Spleen (tissue), 11 donors: Measurements from ENCODE around the gene RYR2. TPM values are rescaled to one million over a fixed set of nuclear protein-coding genes. Genes with fewer than 3 reads are reported as not detected.

Experiments
- DNase-seq: peaks from one replicate; pipeline ENCODE4 v3.0.0-alpha.2; 2020
- H3K27ac ChIP-seq, 8 donors: fragments of 200-600 bp; sonication (generic) in 7 of 8; 1 replicate in 4 of 8; 2 replicates in 4 of 8; pipeline versions ENCODE4 v1.5.0 to v1.8.0; 2016 to 2021; ENCODE audit warnings: inconsistent platforms in 4 of 8, mild to moderate bottlenecking in 4 of 8, moderate library complexity in 1 of 8
- H3K27me3 ChIP-seq, 7 donors: fragments of 200-600 bp; sonication (generic) in 6 of 7; replicated peaks in 1 of 7; 1 replicate in 4 of 7; 2 replicates in 3 of 7; pipeline versions ENCODE4 v1.5.0 to v1.8.0; 2016 to 2021; ENCODE audit warnings: inconsistent platforms in 3 of 7, mild to moderate bottlenecking in 1 of 7
- H3K36me3 ChIP-seq, 6 donors: fragments of 200-600 bp; sonication (generic) in 5 of 6; 1 replicate in 4 of 6; 2 replicates in 2 of 6; pipeline versions ENCODE4 v1.5.0 to v1.8.0; 2016 to 2021; ENCODE audit warnings: inconsistent platforms in 2 of 6
- H3K4me1 ChIP-seq, 6 donors: fragments of 200-600 bp; sonication (generic) in 5 of 6; 1 replicate in 3 of 6; 2 replicates in 3 of 6; pipeline versions ENCODE4 v1.5.0 to v1.8.0; 2016 to 2021; ENCODE audit warnings: inconsistent platforms in 3 of 6
- H3K4me3 ChIP-seq, 8 donors: fragments of 200-600 bp; sonication (generic) in 7 of 8; 1 replicate in 4 of 8; 2 replicates in 4 of 8; pipeline versions ENCODE4 v1.5.0 to v1.8.0; 2016 to 2021; ENCODE audit warnings: inconsistent platforms in 4 of 8, mild to moderate bottlenecking in 4 of 8, moderate library complexity in 2 of 8
- H3K9me3 ChIP-seq, 8 donors: fragments of 200-600 bp; sonication (generic) in 7 of 8; 1 replicate in 4 of 8; 2 replicates in 4 of 8; pipeline versions ENCODE4 v1.5.0 to v1.8.0; 2016 to 2021; ENCODE audit warnings: inconsistent platforms in 4 of 8
- POLR2A ChIP-seq, 3 donors: fragments of 450-650 bp; IDR thresholded peaks; one replicate each; pipeline ENCODE4 v1.5.1; 2017; ENCODE audit warnings: antibody characterized with exemption in 3 of 3, mild to moderate bottlenecking in 1 of 3
- POLR2AphosphoS5 ChIP-seq, 3 donors: sonication (generic); formaldehyde crosslinking; IDR thresholded peaks; one replicate each; pipeline ENCODE4 v1.5.1; 2017; ENCODE audit warnings: antibody characterized with exemption in 3 of 3
- WGBS, 5 donors: extraction: QIAGEN DNeasy Blood & Tissue Kit in 3 of 5; methylation state at CpG; one replicate each; pipeline versions ENCODE4 v1.1.5 to v1.1.7; 2013 to 2018; 5-methylcytosine and 5-hydroxymethylcytosine counted together
- intact Hi-C: fragments of 100-400 bp; cut with DNase I; formaldehyde crosslinking; loops from one replicate; pipeline ENCODE4 v1.15.0; 2023; ENCODE audit warnings: low total_unique reads
- polyA plus RNA-seq, 3 donors: library from polyadenylated mRNA; stranded (reverse); fragments of 200-250 nt; gene quantifications; one replicate each; pipeline ENCODE4 v1.2.1, GENCODE V29; 2013
- total RNA-seq, 7 donors: library from RNA; depleted of rRNA in 3 of 7; stranded (reverse); fragments of >200 nt in 3 of 7; fragmentation: NEBNext Ultra II Directional in 4 of 7; extraction: Animal tissue kit (Norgen Biotek cat#: 25700) in 4 of 7; gene quantifications; one replicate each; pipeline versions ENCODE4 v1.1.0 to v1.2.1, GENCODE V29; 2016 to 2021
- TF ChIP-seq, protein P1 (sequence below), 11 experiments: fragments of 200-600 bp in 7 of 11; fragments of 450-650 bp in 4 of 11; sonication (generic) in 4 of 11; IDR thresholded peaks in 8 of 11; conservative IDR thresholded peaks in 3 of 11; 1 replicate in 7 of 11; 2 replicates in 4 of 11; pipeline versions ENCODE4 v1.4.0 to v1.8.0; 2016 to 2021; ENCODE audit warnings: antibody characterized with exemption in 11 of 11, inconsistent platforms in 4 of 11, mild to moderate bottlenecking in 1 of 11
- donor health status: healthy with polysubstance abuse.
- donor health status: DM: no; HTN: no; CAD: no; lungs with moderate emphysema.
- donor health status: DM: no; HTN: no; CAD: no.
- donor health status: Bipolar disorder and iron deficiency.
- donor health status: healthy.
- donor health status: DM: no; HTN: no; CAD: no.
- donor health status: DM: yes; HTN: yes; CAD: no.

Gene RYR2
- total and polyA plus RNA-seq, 10 donors, result 0.12 to 7.1 (median 3.7) TPM

DNA sequence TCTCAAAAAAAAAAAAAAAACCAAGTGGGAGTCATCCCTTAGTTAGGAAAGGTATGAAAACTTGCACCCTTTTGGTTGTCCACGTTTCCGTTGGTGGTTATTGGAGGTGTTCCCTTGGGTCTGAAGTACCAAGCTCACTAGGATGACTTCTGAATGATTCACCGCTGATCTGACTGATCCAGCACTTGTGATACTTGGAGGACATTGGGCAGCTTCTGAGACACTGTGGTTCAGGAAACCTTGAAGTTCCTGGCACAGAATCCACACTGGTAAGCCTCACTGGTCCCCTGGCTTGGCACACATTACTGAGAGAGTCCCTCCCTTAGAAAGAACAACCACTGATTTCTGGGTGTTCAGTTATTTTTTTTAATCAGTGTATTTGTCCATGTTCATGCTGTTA lies 91.9 kb downstream of the RYR2 start:
- no peak for DNase-seq
- H3K4me1 ChIP-seq, result no peaks in the 10 kb centered on the region
- H3K27me3 ChIP-seq, result no peaks in the 10 kb centered on the region
- H3K36me3 ChIP-seq, result no peaks in the 10 kb centered on the region
- peaks cover 0 to 41% (median 32%) of the 10 kb centered on the region in 8 donors for H3K9me3 ChIP-seq
- intact Hi-C loops, result no loop called here
- TF ChIP-seq POLR2AphosphoS5 (IDR thresholded peaks at IDR 0.05) (no peak), POLR2A (IDR thresholded peaks at IDR 0.05) (no peak)
- TF ChIP-seq, protein P1, sequence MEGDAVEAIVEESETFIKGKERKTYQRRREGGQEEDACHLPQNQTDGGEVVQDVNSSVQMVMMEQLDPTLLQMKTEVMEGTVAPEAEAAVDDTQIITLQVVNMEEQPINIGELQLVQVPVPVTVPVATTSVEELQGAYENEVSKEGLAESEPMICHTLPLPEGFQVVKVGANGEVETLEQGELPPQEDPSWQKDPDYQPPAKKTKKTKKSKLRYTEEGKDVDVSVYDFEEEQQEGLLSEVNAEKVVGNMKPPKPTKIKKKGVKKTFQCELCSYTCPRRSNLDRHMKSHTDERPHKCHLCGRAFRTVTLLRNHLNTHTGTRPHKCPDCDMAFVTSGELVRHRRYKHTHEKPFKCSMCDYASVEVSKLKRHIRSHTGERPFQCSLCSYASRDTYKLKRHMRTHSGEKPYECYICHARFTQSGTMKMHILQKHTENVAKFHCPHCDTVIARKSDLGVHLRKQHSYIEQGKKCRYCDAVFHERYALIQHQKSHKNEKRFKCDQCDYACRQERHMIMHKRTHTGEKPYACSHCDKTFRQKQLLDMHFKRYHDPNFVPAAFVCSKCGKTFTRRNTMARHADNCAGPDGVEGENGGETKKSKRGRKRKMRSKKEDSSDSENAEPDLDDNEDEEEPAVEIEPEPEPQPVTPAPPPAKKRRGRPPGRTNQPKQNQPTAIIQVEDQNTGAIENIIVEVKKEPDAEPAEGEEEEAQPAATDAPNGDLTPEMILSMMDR (IDR thresholded peaks at IDR 0.05 in 8 of 11, conservative IDR thresholded peaks at IDR 0.05 in 3 of 11), result no peak
- H3K4me3 ChIP-seq, result no peak overlapping the region
- 37 to 67% (median 45%) methylated on average over 3 of the region's 3 CpGs for WGBS, 5 donors
- H3K27ac ChIP-seq, result no peak overlapping the region

DNA sequence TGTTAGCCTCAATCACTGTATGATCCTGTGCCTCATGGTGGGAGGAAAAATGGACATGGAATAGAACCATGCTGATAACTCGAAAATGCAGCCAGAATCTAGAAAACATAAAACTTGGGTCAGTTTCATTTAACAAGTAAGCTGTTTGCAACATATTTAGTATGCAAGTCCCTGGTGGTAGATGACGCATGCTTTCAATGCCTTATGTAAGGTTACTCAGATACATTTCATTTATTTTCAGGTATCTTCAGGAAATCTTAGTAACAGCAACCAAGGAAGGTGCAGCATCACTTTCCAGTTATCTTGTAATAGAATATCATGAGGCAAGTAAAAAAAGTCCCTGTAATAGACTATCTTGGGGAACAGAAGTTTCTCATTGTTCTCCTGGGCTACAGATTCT lies 92.9 kb downstream of the RYR2 start:
- TF ChIP-seq POLR2AphosphoS5 (IDR thresholded peaks at IDR 0.05) (no peak), POLR2A (IDR thresholded peaks at IDR 0.05) (no peak)
- TF ChIP-seq, protein P1 (IDR thresholded peaks at IDR 0.05 in 8 of 11, conservative IDR thresholded peaks at IDR 0.05 in 3 of 11), result no peak
- H3K27me3 ChIP-seq, result no peaks in the 10 kb centered on the region
- intact Hi-C loops, result no loop called here

DNA sequence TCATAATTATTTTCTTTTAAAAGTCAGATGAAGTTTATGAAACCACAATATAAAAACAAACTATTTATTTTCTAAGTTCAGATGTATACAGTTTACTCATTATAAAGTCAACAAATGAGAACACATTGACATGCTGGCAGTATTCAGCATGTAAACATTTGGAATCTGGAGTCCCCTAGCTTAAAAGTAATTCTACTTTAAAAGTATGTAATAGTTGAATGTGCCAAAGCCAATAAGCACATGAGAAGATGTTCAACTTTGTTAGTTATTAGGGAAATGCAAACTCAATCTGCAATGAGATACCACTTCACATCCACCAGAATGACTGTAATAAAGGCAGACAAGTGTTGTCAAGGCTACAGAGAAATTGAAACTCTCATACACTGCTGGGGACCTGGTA lies 96.6 kb downstream of the RYR2 start:
- no peak overlapping the region for H3K27ac ChIP-seq
- H3K27me3 ChIP-seq, result no peaks in the 10 kb centered on the region
- no peak for DNase-seq
- H3K4me3 ChIP-seq, result no peak overlapping the region
- H3K4me1 ChIP-seq, result no peaks in the 10 kb centered on the region
- intact Hi-C loops, result no loop called here
- TF ChIP-seq, protein P1 (IDR thresholded peaks at IDR 0.05 in 8 of 11, conservative IDR thresholded peaks at IDR 0.05 in 3 of 11), result no peak
- TF ChIP-seq POLR2AphosphoS5 (IDR thresholded peaks at IDR 0.05) (no peak), POLR2A (IDR thresholded peaks at IDR 0.05) (no peak)
- no peaks in the 10 kb centered on the region for H3K36me3 ChIP-seq
- peaks cover 0 to 8% (median 2%) of the 10 kb centered on the region in 8 donors for H3K9me3 ChIP-seq

More for the DNA sequence above, 92.9 kb downstream of the RYR2 start:
- DNase-seq, result no peak
- H3K9me3 ChIP-seq, result peaks cover 0 to 39% (median 28%) of the 10 kb centered on the region in 8 donors
- H3K27ac ChIP-seq, result no peak overlapping the region
- H3K4me3 ChIP-seq, result no peak overlapping the region
- no peaks in the 10 kb centered on the region for H3K36me3 ChIP-seq
- WGBS, 5 donors, result 80 to 84% (median 82%) methylated on average over 2 of the region's 2 CpGs
- H3K4me1 ChIP-seq, result no peaks in the 10 kb centered on the region

DNA sequence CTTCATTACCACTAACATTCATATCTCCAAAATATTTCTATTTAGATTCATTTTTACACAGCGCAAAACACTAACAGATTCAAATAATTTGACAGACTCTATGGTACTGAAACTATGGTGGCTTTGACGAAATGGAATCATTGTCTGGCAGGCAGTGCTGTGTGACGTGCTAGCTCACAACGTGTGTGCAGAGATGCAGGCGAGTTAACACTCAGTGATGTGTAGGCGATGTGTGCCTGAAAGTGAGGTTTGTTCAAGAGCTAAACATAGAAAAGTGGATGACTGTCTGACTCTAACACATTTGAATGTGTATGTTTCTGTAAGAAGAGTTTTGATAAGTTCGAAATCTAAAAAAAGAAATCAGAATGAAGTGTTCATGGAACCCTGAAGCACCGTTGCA lies 97.7 kb downstream of the RYR2 start:
- TF ChIP-seq, protein P1 (IDR thresholded peaks at IDR 0.05 in 8 of 11, conservative IDR thresholded peaks at IDR 0.05 in 3 of 11), result no peak
- TF ChIP-seq POLR2A (IDR thresholded peaks at IDR 0.05) (no peak), POLR2AphosphoS5 (IDR thresholded peaks at IDR 0.05) (no peak)
- WGBS, 5 donors, result 76 to 89% (median 86%) methylated on average over 8 of the region's 8 CpGs
- DNase-seq, result no peak

More for the DNA sequence above, 97.7 kb downstream of the RYR2 start:
- Histone ChIP-seq H3K36me3 (no peaks in the 10 kb centered on the region), H3K27ac (no peak overlapping the region), H3K4me3 (no peak overlapping the region), H3K27me3 (no peaks in the 10 kb centered on the region), H3K9me3 (no peaks in the 10 kb centered on the region), H3K4me1 (no peaks in the 10 kb centered on the region)
- intact Hi-C loops, result no loop called here
